Measurements from ENCODE around the gene TMEM130.

DNA sequence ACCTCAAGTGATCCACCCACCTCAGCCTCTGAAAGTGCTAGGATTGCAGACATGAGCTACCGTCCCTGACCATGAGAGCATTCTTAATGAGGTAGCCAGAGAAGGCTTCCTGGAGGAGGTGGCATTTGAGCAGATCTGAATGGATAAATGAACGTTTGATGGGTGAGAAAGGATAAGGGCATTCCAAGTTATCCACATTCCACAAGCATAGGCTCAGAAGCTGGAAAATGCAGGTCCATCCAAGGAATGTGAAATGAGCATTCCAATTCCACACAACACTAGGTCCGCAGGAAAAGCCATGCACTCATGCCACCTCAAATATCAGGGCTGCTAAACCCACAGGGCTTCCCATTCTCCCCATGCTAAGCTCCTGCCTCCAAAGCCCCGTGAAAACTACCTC, 17.0 kb downstream of the TMEM130 start:
- TF ChIP-seq, protein P1, sequence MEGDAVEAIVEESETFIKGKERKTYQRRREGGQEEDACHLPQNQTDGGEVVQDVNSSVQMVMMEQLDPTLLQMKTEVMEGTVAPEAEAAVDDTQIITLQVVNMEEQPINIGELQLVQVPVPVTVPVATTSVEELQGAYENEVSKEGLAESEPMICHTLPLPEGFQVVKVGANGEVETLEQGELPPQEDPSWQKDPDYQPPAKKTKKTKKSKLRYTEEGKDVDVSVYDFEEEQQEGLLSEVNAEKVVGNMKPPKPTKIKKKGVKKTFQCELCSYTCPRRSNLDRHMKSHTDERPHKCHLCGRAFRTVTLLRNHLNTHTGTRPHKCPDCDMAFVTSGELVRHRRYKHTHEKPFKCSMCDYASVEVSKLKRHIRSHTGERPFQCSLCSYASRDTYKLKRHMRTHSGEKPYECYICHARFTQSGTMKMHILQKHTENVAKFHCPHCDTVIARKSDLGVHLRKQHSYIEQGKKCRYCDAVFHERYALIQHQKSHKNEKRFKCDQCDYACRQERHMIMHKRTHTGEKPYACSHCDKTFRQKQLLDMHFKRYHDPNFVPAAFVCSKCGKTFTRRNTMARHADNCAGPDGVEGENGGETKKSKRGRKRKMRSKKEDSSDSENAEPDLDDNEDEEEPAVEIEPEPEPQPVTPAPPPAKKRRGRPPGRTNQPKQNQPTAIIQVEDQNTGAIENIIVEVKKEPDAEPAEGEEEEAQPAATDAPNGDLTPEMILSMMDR (conservative IDR thresholded peaks at IDR 0.05; ENCODE audit: low read depth in 2 of 2) = no peak
- TF ChIP-seq EZH2phosphoT487 (IDR thresholded peaks at IDR 0.05; ENCODE audit: unreplicated experiment) (no peak), NANOG (IDR thresholded peaks at IDR 0.05; ENCODE audit: borderline replicate concordance) (no peak), EZH2 (IDR thresholded peaks at IDR 0.05; ENCODE audit: low read depth, unreplicated experiment) (no peak), CREB1 (CRISPR knock-in tag; IDR thresholded peaks at IDR 0.05; ENCODE audit: low read depth) (no peak), STAT1 (IDR thresholded peaks at IDR 0.05; ENCODE audit: unreplicated experiment) (no peak), POLR2AphosphoS5 (IDR thresholded peaks at IDR 0.05; ENCODE audit: low read depth) (no peak), ZNF331 (CRISPR knock-in tag; IDR thresholded peaks at IDR 0.05; ENCODE audit: low read depth) (no peak)
- TF ChIP-seq, protein P2, sequence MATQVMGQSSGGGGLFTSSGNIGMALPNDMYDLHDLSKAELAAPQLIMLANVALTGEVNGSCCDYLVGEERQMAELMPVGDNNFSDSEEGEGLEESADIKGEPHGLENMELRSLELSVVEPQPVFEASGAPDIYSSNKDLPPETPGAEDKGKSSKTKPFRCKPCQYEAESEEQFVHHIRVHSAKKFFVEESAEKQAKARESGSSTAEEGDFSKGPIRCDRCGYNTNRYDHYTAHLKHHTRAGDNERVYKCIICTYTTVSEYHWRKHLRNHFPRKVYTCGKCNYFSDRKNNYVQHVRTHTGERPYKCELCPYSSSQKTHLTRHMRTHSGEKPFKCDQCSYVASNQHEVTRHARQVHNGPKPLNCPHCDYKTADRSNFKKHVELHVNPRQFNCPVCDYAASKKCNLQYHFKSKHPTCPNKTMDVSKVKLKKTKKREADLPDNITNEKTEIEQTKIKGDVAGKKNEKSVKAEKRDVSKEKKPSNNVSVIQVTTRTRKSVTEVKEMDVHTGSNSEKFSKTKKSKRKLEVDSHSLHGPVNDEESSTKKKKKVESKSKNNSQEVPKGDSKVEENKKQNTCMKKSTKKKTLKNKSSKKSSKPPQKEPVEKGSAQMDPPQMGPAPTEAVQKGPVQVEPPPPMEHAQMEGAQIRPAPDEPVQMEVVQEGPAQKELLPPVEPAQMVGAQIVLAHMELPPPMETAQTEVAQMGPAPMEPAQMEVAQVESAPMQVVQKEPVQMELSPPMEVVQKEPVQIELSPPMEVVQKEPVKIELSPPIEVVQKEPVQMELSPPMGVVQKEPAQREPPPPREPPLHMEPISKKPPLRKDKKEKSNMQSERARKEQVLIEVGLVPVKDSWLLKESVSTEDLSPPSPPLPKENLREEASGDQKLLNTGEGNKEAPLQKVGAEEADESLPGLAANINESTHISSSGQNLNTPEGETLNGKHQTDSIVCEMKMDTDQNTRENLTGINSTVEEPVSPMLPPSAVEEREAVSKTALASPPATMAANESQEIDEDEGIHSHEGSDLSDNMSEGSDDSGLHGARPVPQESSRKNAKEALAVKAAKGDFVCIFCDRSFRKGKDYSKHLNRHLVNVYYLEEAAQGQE (IDR thresholded peaks at IDR 0.05; ENCODE audit: unreplicated experiment) = no peak
- TF ChIP-seq, protein P3, sequence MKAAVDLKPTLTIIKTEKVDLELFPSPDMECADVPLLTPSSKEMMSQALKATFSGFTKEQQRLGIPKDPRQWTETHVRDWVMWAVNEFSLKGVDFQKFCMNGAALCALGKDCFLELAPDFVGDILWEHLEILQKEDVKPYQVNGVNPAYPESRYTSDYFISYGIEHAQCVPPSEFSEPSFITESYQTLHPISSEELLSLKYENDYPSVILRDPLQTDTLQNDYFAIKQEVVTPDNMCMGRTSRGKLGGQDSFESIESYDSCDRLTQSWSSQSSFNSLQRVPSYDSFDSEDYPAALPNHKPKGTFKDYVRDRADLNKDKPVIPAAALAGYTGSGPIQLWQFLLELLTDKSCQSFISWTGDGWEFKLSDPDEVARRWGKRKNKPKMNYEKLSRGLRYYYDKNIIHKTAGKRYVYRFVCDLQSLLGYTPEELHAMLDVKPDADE (IDR thresholded peaks at IDR 0.05) = no peak
- TF ChIP-seq, protein P4, sequence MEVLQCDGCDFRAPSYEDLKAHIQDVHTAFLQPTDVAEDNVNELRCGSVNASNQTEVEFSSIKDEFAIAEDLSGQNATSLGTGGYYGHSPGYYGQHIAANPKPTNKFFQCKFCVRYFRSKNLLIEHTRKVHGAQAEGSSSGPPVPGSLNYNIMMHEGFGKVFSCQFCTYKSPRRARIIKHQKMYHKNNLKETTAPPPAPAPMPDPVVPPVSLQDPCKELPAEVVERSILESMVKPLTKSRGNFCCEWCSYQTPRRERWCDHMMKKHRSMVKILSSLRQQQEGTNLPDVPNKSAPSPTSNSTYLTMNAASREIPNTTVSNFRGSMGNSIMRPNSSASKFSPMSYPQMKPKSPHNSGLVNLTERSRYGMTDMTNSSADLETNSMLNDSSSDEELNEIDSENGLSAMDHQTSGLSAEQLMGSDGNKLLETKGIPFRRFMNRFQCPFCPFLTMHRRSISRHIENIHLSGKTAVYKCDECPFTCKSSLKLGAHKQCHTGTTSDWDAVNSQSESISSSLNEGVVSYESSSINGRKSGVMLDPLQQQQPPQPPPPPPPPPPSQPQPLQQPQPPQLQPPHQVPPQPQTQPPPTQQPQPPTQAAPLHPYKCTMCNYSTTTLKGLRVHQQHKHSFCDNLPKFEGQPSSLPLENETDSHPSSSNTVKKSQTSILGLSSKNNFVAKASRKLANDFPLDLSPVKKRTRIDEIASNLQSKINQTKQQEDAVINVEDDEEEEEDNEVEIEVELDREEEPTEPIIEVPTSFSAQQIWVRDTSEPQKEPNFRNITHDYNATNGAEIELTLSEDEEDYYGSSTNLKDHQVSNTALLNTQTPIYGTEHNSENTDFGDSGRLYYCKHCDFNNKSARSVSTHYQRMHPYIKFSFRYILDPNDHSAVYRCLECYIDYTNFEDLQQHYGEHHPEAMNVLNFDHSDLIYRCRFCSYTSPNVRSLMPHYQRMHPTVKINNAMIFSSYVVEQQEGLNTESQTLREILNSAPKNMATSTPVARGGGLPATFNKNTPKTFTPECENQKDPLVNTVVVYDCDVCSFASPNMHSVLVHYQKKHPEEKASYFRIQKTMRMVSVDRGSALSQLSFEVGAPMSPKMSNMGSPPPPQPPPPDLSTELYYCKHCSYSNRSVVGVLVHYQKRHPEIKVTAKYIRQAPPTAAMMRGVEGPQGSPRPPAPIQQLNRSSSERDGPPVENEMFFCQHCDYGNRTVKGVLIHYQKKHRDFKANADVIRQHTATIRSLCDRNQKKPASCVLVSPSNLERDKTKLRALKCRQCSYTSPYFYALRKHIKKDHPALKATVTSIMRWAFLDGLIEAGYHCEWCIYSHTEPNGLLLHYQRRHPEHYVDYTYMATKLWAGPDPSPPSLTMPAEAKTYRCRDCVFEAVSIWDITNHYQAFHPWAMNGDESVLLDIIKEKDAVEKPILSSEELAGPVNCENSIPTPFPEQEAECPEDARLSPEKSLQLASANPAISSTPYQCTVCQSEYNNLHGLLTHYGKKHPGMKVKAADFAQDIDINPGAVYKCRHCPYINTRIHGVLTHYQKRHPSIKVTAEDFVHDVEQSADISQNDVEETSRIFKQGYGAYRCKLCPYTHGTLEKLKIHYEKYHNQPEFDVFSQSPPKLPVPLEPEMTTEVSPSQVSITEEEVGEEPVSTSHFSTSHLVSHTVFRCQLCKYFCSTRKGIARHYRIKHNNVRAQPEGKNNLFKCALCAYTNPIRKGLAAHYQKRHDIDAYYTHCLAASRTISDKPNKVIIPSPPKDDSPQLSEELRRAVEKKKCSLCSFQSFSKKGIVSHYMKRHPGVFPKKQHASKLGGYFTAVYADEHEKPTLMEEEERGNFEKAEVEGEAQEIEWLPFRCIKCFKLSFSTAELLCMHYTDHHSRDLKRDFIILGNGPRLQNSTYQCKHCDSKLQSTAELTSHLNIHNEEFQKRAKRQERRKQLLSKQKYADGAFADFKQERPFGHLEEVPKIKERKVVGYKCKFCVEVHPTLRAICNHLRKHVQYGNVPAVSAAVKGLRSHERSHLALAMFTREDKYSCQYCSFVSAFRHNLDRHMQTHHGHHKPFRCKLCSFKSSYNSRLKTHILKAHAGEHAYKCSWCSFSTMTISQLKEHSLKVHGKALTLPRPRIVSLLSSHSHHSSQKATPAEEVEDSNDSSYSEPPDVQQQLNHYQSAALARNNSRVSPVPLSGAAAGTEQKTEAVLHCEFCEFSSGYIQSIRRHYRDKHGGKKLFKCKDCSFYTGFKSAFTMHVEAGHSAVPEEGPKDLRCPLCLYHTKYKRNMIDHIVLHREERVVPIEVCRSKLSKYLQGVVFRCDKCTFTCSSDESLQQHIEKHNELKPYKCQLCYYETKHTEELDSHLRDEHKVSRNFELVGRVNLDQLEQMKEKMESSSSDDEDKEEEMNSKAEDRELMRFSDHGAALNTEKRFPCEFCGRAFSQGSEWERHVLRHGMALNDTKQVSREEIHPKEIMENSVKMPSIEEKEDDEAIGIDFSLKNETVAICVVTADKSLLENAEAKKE (CRISPR knock-in tag; IDR thresholded peaks at IDR 0.05) = no peak
